Measurements from ENCODE around the gene ZNF93. TPM values are rescaled to one million over a fixed set of nuclear protein-coding genes. Genes with fewer than 3 reads are reported as not detected.

The ZNF93 gene
- total RNA-seq, 1 donor from 2014 or later: 3.2 TPM

DNA sequence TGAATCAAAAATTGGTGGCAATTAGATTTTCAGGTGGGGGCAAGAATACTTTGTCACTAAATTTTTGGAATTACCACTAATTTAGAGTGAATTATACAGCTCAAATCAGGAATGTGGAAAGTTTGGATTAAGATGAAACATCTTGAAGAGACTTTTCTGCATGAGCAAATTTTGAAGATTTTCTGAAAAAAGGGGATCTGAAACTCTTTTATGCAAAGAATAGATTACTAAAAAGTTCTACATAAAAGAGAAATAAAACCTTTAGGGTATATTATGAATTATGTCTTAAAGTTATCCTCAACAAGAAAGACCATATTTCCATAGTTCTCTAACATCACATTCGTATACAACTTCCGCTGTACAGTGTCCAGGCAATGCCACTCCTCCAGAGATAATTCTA lies 36.7 kb downstream of the ZNF93 start:
- Histone ChIP-seq H3K4me3 (ENCODE audit: low read depth, low read length) (no peak overlapping the region), H3K36me3 (ENCODE audit: control insufficient read depth, insufficient read depth, low read length) (no peaks in the 10 kb centered on the region), H3K27me3 (ENCODE audit: control insufficient read depth, insufficient read depth, low read length) (no peaks in the 10 kb centered on the region)
- FAIRE-seq (no peak), DNase-seq (ENCODE audit: low read depth) (no peak)
- TF ChIP-seq, protein P1, sequence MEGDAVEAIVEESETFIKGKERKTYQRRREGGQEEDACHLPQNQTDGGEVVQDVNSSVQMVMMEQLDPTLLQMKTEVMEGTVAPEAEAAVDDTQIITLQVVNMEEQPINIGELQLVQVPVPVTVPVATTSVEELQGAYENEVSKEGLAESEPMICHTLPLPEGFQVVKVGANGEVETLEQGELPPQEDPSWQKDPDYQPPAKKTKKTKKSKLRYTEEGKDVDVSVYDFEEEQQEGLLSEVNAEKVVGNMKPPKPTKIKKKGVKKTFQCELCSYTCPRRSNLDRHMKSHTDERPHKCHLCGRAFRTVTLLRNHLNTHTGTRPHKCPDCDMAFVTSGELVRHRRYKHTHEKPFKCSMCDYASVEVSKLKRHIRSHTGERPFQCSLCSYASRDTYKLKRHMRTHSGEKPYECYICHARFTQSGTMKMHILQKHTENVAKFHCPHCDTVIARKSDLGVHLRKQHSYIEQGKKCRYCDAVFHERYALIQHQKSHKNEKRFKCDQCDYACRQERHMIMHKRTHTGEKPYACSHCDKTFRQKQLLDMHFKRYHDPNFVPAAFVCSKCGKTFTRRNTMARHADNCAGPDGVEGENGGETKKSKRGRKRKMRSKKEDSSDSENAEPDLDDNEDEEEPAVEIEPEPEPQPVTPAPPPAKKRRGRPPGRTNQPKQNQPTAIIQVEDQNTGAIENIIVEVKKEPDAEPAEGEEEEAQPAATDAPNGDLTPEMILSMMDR (IDR thresholded peaks at IDR 0.05; ENCODE audit: insufficient read depth, low read length, severe bottlenecking): no peak

DNA sequence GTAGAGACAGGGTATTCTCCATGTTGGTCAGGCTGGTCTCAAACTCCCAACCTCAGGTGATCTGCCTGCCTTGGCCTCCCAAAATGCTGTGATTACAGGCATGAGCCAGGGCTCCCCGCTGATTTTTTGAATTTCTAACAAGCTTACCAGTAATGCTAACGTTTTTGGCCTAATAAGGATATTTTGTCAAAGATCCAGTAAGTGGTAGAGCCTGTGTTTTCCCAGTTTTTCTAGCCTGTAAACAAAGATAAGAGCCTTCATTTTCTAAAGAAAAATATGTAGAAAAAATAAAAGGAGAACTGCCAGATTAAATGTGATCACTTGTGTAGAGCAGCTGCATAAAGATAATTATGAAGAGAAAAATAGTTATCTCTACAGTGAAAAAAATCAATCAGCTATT lies 37.7 kb downstream of the ZNF93 start:
- no peaks in the 10 kb centered on the region for H3K27me3 ChIP-seq (ENCODE audit: control insufficient read depth, insufficient read depth, low read length)
- H3K4me3 ChIP-seq (ENCODE audit: low read depth, low read length): no peak overlapping the region
- DNase-seq (ENCODE audit: low read depth) (no peak), FAIRE-seq (no peak)
- TF ChIP-seq, protein P1 (IDR thresholded peaks at IDR 0.05; ENCODE audit: insufficient read depth, low read length, severe bottlenecking): no peak
- no peaks in the 10 kb centered on the region for H3K36me3 ChIP-seq (ENCODE audit: control insufficient read depth, insufficient read depth, low read length)

DNA sequence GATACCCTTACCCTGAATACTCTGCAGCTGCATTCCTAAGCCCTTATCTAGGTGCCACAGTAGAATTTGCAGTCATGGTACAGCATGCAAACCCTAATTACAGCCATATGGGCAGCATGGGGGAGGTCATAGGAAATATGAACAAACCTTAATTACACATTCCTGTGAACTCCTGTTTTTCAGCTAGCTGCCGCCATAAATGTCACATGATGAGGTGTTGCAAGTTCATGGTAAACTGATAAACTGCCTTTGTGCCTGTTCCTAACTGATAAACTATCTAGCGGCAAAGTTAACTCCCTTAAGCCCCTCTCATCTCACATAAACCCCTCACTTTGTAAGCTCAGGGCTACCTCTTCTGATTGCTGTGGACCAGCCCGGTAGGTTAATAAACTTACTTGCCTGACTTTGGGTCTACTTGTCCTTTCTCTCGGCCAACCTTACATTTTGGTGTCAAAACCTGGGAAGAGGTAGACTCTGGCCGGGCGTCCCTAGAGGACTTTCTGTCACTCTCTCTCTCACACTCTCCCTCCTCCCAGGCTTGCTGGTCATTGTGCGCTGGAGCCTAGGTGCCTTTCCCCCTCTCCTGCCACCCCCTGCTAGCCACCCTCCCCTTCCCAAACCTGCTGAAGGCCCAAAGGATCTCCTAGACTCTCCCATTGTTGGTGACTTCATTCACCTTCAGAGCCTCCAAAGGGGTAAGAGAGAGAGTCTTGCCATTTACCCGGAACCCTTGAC lies 43.3 kb downstream of the ZNF93 start:
- FAIRE-seq: no peak
- H3K36me3 ChIP-seq (ENCODE audit: control insufficient read depth, insufficient read depth, low read length): no peaks in the 10 kb centered on the region
- DNase-seq (ENCODE audit: low read depth): no peak
- TF ChIP-seq, protein P1 (IDR thresholded peaks at IDR 0.05; ENCODE audit: insufficient read depth, low read length, severe bottlenecking): no peak
- no peak overlapping the region for H3K4me3 ChIP-seq (ENCODE audit: low read depth, low read length)
- no peaks in the 10 kb centered on the region for H3K27me3 ChIP-seq (ENCODE audit: control insufficient read depth, insufficient read depth, low read length)

GRCh38 chr19:19944583-19944880 lies 43.8 kb downstream of the ZNF93 start:
- no peak overlapping the region for H3K4me3 ChIP-seq (ENCODE audit: low read depth, low read length)
- no peaks in the 10 kb centered on the region for H3K36me3 ChIP-seq (ENCODE audit: control insufficient read depth, insufficient read depth, low read length)
- H3K27me3 ChIP-seq (ENCODE audit: control insufficient read depth, insufficient read depth, low read length): no peaks in the 10 kb centered on the region
- DNase-seq (ENCODE audit: low read depth) (no peak), FAIRE-seq (no peak)
- TF ChIP-seq, protein P1 (IDR thresholded peaks at IDR 0.05; ENCODE audit: insufficient read depth, low read length, severe bottlenecking): no peak

DNA sequence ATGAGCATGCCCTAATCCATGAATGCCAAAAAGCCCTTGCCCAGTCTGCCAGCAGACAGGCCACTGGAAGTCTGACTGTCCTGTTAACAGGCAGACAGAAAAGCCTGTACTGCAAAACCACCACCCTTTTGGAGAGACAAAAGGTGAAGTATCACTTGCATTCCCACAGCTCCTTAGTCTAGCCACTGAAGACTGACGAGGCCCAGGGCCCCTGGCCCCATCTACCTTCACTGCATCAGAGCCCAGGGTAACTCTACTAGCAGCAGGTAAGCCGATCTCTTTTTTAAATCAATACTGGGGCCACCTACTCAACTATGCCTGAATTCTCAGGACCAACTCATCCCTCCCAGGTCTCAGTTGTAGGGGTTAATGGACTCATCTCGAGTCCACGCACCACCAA lies 45.5 kb downstream of the ZNF93 start:
- no peaks in the 10 kb centered on the region for H3K27me3 ChIP-seq (ENCODE audit: control insufficient read depth, insufficient read depth, low read length)
- FAIRE-seq: no peak
- no peak for DNase-seq (ENCODE audit: low read depth)
- no peaks in the 10 kb centered on the region for H3K36me3 ChIP-seq (ENCODE audit: control insufficient read depth, insufficient read depth, low read length)
- TF ChIP-seq, protein P1 (IDR thresholded peaks at IDR 0.05; ENCODE audit: insufficient read depth, low read length, severe bottlenecking): no peak
- H3K4me3 ChIP-seq (ENCODE audit: low read depth, low read length): no peak overlapping the region

GRCh38 chr19:19948800-19949199 lies 48.1 kb downstream of the ZNF93 start:
- no peak for DNase-seq (ENCODE audit: low read depth)
- TF ChIP-seq, protein P1 (IDR thresholded peaks at IDR 0.05; ENCODE audit: insufficient read depth, low read length, severe bottlenecking): no peak
- H3K4me3 ChIP-seq (ENCODE audit: low read depth, low read length): no peak overlapping the region
- no peaks in the 10 kb centered on the region for H3K27me3 ChIP-seq (ENCODE audit: control insufficient read depth, insufficient read depth, low read length)
- no peak for FAIRE-seq
- H3K36me3 ChIP-seq (ENCODE audit: control insufficient read depth, insufficient read depth, low read length): no peaks in the 10 kb centered on the region

Data from bronchial epithelial cell (primary cell).